ENCODE measurements around the gene TCL1A.

The TCL1A gene

DNA sequence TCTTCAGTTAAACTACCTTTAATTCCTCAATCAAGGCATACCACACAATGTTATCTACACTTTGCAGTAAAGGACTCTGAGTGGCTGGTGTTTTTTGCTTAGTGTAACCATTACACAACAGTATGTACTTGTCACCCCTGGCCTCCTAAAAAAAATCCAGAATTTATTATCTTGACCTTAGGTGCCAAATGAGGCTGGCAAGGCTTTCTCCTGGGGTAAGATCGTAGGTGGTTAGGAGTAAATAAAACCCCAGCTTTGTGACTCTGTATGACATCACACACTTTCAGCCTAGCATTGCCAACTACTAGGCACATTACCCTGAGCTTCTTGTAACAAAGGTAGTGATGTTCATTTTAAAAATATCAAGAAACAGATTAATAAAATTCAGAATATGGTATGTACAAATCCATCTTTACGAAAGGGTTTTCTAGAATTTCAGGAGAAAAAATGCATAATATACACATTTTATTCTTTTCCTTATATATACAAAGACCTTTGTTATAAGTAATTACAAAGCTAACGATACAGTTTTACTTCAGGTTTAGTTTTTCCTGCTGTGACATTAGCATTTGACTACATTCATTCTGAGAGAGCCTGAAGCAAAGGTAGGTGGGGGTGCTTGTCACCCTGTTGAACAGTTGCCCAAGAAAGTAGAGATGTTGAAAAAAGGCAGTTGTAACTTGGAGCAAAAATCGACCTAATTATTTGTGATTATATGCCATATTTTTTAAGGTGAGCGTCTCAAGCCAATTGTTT, 13.5 kb downstream of the TCL1A start (continued):
- TF ChIP-seq BCL11B (tag by site-specific recombination; IDR thresholded peaks at IDR 0.05; ENCODE audit: low read depth) (no peak), MZF1 (tag by site-specific recombination; IDR thresholded peaks at IDR 0.05; ENCODE audit: borderline replicate concordance) (no peak), ZNF146 (tag by site-specific recombination; IDR thresholded peaks at IDR 0.05) (no peak), ZNF157 (tag by site-specific recombination; IDR thresholded peaks at IDR 0.05) (no peak), ZEB2 (tag by site-specific recombination; IDR thresholded peaks at IDR 0.05) (no peak), ZNF184 (tag by site-specific recombination; IDR thresholded peaks at IDR 0.05) (0 out of 2 replicates have a peak, but pooled peaks have one; percentile 39), ZNF324 (tag by site-specific recombination; IDR thresholded peaks at IDR 0.05) (no peak), ZNF10 (tag by site-specific recombination; IDR thresholded peaks at IDR 0.05) (no peak), SCRT1 (tag by site-specific recombination; IDR thresholded peaks at IDR 0.05; ENCODE audit: borderline replicate concordance) (no peak), ZBTB1 (tag by site-specific recombination; IDR thresholded peaks at IDR 0.05) (no peak), BCL11A (tag by site-specific recombination; IDR thresholded peaks at IDR 0.05; ENCODE audit: low read depth) (no peak), ZNF76 (tag by site-specific recombination; IDR thresholded peaks at IDR 0.05; ENCODE audit: borderline replicate concordance, low read depth) (no peak), YY1 (tag by site-specific recombination; IDR thresholded peaks at IDR 0.05) (no peak), GLI2 (tag by site-specific recombination; IDR thresholded peaks at IDR 0.05; ENCODE audit: borderline replicate concordance, low read depth) (no peak), ZNF544 (tag by site-specific recombination; IDR thresholded peaks at IDR 0.05) (no peak), ZNF112 (tag by site-specific recombination; IDR thresholded peaks at IDR 0.05) (no peak), ZNF521 (tag by site-specific recombination; IDR thresholded peaks at IDR 0.05) (no peak), ZNF623 (tag by site-specific recombination; IDR thresholded peaks at IDR 0.05) (no peak), ZNF707 (tag by site-specific recombination; IDR thresholded peaks at IDR 0.05) (no peak), EGR2 (tag by site-specific recombination; IDR thresholded peaks at IDR 0.05; ENCODE audit: low read depth) (peak; percentile 45; the same call in 1 of the 2 replicates), ZNF529 (tag by site-specific recombination; IDR thresholded peaks at IDR 0.05; ENCODE audit: insufficient replicate concordance) (no peak), ZNF621 (tag by site-specific recombination; IDR thresholded peaks at IDR 0.05) (no peak), ZNF555 (tag by site-specific recombination; conservative IDR thresholded peaks at IDR 0.05) (no peak), ZNF426 (tag by site-specific recombination; IDR thresholded peaks at IDR 0.05) (no peak), ZNF585B (tag by site-specific recombination; IDR thresholded peaks at IDR 0.05) (no peak), ZNF114 (tag by site-specific recombination; IDR thresholded peaks at IDR 0.05) (no peak)
- TF ChIP-seq, protein P1, sequence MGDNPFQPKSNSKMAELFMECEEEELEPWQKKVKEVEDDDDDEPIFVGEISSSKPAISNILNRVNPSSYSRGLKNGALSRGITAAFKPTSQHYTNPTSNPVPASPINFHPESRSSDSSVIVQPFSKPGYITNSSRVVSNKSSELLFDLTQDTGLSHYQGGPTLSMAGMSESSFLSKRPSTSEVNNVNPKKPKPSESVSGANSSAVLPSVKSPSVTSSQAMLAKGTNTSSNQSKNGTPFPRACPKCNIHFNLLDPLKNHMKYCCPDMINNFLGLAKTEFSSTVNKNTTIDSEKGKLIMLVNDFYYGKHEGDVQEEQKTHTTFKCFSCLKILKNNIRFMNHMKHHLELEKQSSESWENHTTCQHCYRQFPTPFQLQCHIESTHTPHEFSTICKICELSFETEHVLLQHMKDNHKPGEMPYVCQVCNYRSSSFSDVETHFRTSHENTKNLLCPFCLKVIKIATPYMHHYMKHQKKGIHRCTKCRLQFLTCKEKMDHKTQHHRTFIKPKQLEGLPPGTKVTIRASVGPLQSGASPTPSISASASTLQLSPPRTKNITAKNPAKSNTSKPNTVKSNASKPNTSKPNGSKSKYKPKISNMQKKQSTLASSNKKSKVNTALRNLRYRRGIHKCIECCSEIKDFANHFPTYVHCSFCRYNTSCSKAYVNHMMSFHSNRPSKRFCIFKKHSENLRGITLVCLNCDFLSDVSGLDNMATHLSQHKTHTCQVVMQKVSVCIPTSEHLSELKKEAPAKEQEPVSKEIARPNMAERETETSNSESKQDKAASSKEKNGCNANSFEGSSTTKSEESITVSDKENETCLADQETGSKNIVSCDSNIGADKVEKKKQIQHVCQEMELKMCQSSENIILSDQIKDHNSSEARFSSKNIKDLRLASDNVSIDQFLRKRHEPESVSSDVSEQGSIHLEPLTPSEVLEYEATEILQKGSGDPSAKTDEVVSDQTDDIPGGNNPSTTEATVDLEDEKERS (tag by site-specific recombination; IDR thresholded peaks at IDR 0.05) = no peak
- TF ChIP-seq, protein P2, sequence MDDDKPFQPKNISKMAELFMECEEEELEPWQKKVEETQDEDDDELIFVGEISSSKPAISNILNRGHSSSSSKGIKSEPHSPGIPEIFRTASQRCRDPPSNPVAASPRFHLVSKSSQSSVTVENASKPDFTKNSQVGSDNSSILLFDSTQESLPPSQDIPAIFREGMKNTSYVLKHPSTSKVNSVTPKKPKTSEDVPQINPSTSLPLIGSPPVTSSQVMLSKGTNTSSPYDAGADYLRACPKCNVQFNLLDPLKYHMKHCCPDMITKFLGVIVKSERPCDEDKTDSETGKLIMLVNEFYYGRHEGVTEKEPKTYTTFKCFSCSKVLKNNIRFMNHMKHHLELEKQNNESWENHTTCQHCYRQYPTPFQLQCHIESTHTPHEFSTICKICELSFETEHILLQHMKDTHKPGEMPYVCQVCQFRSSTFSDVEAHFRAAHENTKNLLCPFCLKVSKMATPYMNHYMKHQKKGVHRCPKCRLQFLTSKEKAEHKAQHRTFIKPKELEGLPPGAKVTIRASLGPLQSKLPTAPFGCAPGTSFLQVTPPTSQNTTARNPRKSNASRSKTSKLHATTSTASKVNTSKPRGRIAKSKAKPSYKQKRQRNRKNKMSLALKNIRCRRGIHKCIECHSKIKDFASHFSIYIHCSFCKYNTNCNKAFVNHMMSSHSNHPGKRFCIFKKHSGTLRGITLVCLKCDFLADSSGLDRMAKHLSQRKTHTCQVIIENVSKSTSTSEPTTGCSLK (tag by site-specific recombination; IDR thresholded peaks at IDR 0.05) = no peak
- TF ChIP-seq, protein P3, sequence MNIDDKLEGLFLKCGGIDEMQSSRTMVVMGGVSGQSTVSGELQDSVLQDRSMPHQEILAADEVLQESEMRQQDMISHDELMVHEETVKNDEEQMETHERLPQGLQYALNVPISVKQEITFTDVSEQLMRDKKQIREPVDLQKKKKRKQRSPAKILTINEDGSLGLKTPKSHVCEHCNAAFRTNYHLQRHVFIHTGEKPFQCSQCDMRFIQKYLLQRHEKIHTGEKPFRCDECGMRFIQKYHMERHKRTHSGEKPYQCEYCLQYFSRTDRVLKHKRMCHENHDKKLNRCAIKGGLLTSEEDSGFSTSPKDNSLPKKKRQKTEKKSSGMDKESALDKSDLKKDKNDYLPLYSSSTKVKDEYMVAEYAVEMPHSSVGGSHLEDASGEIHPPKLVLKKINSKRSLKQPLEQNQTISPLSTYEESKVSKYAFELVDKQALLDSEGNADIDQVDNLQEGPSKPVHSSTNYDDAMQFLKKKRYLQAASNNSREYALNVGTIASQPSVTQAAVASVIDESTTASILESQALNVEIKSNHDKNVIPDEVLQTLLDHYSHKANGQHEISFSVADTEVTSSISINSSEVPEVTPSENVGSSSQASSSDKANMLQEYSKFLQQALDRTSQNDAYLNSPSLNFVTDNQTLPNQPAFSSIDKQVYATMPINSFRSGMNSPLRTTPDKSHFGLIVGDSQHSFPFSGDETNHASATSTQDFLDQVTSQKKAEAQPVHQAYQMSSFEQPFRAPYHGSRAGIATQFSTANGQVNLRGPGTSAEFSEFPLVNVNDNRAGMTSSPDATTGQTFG (tag by site-specific recombination; IDR thresholded peaks at IDR 0.05; ENCODE audit: borderline replicate concordance) = no peak
- TF ChIP-seq, protein P4, sequence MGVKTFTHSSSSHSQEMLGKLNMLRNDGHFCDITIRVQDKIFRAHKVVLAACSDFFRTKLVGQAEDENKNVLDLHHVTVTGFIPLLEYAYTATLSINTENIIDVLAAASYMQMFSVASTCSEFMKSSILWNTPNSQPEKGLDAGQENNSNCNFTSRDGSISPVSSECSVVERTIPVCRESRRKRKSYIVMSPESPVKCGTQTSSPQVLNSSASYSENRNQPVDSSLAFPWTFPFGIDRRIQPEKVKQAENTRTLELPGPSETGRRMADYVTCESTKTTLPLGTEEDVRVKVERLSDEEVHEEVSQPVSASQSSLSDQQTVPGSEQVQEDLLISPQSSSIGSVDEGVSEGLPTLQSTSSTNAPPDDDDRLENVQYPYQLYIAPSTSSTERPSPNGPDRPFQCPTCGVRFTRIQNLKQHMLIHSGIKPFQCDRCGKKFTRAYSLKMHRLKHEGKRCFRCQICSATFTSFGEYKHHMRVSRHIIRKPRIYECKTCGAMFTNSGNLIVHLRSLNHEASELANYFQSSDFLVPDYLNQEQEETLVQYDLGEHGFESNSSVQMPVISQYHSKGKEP (tag by site-specific recombination; IDR thresholded peaks at IDR 0.05) = no peak
